ENCODE results near the gene NR4A3. TPM values are rescaled to one million over a fixed set of nuclear protein-coding genes. Genes with fewer than 3 reads are reported as not detected.
"Not testable (repeated sequence)": the region's sequence is repeated elsewhere in the genome, so short reads cannot be mapped to it uniquely, and the experiment has no call there.

The NR4A3 gene
- polyA plus RNA-seq (2014; cell fraction: cytosol; rRNA removed): 0.14 TPM in 1 of 2 replicates, not detected in the other
- polyA plus RNA-seq (2014; cell fraction: nucleus; rRNA removed): not detected in 2 replicates

DNA sequence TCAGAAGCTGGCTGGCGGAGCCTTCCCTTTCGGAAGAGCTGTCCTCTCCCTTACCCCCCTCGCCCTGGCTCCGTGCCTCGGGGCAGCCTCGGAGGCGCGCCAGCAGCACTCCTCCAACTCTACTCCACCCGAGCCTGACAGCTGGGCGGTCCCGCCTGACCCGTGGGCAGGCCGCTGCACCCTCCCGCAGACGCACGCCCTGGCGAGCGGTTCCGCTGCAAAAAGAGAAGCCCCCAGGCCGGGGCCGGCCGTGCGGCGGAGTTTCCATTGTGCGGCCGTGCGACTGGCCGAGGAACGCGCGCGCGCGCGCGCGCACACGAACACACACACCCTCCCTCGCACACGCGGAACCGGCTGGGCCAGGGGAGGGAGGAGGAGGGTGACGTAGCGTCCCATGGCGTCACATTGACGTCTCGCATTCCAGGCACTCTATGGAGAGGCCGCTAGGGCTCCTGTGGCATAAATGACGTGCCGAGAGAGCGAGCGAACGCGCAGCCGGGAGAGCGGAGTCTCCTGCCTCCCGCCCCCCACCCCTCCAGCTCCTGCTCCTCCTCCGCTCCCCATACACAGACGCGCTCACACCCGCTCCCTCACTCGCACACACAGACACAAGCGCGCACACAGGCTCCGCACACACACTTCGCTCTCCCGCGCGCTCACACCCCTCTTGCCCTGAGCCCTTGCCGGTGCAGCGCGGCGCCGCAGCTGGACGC, at the start of gene NR4A3:
TSS of gene NR4A3 (plus strand) at position 490 of the 713 bp plus-strand sequence. CDS start 6,158 bp downstream, outside the sequence.
- peak; percentile 95 for DNase-seq (ENCODE audit: low spot score)

DNA sequence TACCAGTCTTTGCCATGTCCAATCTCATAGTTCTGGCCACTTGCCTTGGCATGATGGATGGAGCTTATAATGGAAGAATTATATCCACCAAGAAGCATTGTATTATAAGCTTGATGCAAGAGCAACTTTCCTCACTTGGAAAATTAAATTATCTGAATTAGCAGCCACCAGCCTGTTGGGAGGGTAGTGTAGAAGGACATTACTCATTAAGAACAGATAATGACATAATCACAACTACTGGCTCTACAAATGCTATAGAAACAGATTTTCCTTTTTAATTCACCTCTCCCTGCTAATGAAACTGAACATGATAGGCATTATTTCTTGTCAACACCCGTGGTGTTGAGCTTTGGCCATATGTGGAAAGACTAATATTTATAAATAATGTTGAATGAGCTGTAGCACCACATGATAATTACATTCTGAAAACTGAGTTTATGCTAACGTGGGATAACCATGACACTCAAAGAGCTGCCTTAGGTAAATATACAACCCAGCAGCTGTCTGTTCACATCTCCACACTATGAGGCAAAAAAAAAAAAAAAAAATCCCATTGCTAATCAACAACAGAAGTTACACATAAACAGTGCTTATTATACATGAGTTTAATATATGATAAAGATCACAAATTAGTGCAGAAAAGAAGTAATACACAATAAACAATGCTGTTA, 48.1 kb upstream of the NR4A3 start:
- DNase-seq (ENCODE audit: low spot score): no peak

DNA sequence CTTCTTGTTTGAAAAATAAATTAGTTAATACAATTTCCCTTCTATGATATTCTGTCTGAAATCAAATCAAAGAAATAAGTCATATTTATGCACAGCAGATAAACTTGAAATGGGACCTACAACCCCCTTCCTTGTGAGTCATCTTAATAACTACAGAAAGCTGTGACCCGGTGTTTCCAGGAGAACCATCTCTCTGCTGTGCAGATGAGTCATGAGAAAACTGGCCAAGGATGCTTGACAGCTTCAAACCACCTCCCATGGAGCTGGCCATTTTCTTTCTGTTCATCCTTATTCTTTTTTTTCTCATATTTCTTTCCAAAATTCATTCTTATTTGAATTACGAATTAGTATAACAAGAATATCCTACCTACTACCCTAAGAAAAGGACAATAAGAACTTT, 43.4 kb upstream of the NR4A3 start:
- DNase-seq (ENCODE audit: low spot score): no peak

DNA sequence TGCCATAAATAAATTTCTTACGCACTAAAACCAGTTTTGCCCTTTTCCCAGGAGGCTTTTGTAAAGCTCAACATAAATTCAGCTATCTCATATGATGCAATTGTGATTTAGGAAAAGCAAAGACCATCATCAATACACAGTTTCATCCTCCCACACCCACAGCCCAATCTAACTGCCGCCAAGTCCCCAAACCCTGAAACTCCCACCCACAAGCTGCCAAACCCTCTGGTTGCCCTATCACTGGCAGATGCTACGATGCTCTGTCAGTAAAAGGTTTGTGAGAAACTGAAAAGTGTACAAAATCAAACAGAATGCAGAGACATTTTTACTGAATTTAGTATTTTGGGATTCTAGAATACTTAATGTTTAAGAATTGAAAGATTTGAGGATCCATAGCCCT, 42.8 kb upstream of the NR4A3 start:
- DNase-seq (ENCODE audit: low spot score): no peak

DNA sequence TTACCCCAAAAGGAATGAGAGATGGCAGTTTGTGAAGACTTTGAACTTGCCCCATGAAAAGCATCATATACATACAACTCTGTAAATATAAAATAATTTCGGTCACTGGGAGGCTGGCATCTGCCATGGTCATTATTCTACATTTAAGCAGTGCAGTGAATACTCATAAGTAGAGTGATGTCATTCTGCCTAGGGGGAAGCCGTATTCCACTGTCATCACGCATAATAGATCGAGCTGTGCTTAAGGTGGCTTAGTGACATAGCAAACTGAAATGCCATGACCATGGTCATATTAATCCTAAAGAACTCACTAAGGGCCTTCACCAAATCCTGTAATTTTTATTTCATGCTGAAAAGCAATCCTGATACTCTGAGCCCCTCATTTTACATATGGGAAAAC, 42.4 kb upstream of the NR4A3 start:
- DNase-seq (ENCODE audit: low spot score): no peak

DNA sequence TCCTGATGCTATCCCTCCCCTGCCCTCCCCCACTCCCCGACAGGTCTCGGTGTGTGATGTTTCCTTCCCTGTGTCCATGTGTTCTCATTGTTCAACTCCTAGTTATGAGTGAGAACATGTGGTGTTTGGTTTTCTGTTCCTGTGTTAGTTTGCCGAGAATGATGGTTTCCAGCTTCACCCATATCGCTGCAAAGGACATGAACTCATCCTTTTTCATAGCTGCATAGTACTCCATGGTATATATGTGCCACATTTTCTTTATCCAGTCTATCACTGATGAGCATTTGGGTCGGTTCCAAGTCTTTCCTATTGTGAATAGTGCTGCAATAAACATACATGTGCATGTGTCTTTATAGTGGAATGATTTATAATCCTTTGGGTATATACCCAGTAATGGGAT, 39.3 kb upstream of the NR4A3 start:
- DNase-seq (ENCODE audit: low spot score): not testable (repeated sequence)

DNA sequence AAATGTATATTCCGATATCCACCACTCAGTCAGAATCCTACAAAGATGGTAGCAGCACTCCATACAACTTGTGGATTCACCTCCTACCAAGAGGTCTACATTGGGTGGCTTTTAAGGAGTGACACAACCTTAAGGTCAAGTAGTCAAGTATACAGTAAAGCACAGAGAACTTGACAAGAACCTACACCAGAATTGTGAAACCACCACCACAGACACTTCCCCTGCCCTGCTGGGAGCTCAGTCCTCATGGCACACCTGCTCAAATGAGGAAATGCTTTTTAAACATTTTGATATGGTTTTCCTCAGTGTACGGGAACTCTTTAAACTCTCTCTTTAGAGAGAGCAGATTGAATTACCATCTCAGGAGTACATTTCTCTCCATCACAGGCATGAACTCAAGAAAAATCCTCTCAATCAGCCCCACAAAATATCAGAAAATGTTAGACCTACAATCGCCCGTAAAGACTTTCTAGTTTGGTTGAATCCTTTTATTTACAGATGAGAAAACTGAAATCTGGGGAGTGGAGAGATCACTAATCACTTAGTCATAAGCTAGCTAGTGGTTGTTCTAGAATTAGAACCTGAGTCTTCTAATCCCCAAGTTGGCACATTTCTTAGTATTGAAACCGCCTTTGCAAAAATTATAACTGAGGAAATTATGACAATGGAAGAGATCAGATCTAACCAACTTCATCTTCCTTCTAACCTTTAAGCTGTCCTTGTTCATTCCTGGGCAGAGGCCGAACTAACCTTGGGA, 38.5 kb upstream of the NR4A3 start:
- no peak for DNase-seq (ENCODE audit: low spot score)

DNA sequence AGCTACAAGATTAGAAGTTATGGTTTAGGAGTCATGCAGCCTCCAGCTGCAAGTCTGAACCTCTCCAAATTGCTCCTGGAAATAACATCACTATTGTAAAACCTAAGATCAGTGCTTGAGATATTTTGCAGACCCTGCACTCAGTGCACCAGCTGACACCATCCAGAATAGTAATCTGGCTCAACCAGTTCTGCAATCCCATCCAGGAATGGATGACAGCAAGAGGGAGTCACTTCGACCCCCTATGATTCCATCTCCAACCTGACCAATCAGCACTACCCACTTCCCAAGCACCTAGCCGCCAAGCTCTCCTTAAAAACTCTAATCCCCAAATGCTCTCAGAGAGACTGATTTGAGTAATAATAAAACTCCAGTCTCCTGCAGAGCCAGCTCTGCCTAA, 37.9 kb upstream of the NR4A3 start:
- no peak for DNase-seq (ENCODE audit: low spot score)

DNA sequence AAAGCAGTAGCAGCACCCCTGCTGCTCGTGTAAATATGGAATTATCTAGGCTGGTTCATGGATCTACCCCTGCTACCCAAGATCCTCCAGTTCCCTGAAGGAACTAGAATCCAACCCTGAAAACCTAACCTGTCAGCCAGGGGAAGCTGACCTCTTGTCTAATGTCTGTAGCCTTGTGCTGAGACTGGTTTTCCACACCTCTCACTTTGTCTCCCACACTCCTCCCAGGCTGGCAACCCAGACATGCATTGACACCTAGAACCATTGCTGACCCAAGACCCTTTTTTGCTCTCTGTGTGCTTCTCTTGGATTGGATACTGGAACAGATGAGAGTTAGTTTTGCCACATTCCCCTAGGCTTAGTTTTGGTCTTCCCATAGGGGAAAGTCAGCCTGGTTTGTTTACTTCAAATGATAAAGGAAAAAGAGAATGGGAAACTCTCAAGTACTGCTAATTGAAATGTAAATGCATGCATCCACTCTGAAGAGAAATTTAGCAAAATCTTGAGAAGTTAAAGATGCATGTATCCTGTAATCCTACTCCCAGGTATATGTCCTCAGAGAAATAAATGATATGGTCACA, 36.6 kb upstream of the NR4A3 start:
- no peak for DNase-seq (ENCODE audit: low spot score)

DNA sequence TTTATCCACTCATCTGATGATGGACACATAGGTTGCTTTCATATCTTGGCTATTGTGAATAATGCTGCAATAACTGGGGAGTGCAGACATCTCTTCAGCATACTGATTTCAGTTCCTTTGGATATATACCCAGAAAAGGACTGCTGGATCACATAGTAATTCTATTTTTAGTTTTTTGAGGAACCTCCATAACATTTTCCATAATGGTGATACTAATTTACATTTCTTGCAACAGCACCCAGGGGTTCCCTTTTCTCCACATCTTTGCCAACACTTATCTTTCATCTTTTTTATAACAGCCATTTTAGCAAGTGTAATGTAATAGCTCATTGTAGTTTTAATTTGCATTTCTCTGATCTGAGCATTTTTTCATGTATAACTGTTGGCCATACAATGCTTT, 34.1 kb upstream of the NR4A3 start:
- DNase-seq (ENCODE audit: low spot score): no peak

DNA sequence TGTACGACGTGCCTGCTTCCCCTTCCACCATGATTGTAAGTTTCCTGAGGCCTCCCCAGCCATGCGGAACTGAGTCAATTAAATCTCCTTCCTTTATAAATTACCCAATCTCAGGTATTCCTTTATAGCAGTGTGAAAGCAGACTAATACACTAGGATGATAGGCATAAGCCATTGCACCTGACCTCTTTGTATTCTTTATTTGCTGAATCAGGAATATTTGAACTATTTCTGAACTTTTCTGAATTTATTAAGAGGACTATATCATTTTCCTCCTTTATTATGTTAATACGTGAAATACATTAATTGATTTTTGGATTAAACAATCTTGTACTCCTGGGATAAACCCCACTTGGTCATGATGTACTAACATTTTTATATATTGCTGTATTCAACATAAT, 28.2 kb upstream of the NR4A3 start:
- DNase-seq (ENCODE audit: low spot score): no peak

DNA sequence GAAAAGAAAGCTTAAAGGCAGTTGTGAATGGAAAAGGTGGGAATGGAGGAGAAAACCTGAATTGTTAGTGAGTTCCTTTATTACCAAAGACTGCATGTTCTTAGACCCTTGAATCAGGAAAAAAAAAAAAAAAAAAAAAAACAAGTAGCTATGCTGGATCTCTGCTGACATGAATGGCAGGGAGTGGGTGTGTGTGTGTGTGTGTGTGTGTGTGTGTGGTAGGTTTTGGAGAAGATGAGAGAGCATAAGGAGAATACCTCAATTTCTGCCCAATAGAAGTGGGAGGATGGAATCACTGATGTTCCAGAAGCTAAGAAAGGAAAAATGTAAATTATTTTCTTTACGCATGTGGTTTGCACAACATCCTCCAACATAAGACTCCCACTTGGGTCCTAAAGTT, 25.5 kb upstream of the NR4A3 start:
- DNase-seq (ENCODE audit: low spot score): no peak

DNA sequence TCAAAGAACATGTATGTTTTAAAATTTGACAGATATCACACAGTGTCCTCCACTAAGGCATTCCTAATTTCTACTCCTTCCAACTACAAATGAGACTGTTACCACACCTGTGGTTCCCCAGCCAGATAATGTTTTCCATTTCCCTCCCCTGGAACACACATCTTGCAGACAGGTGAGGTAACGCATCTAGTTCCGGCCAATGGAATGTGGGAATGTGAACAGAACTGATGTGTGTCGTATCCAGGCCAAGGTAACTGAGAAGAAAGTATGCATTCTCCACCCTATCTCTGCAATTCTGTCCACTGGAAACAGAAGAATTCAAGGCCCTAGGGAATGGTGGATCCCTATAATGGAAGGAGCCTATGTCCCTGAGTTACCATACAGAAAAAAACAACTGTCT, 19.9 kb upstream of the NR4A3 start:
- DNase-seq (ENCODE audit: low spot score): no peak

DNA sequence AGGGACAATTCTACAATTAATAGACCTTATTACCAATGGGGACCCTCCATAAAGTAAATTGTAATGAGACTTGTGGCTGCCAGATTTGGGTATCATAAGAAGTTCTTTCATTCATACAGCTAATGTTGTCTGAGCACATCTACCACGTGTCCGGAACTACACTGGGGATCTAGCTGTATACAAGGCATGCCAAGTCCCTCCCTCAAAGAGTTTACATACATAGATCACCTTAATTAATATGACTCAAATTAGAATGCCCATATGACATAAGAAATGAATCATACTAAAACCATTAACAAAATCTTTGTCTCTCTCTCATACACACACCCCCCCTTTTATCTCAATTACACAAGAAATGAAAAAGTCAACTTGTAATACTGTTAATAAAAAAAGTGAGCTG, 18.0 kb upstream of the NR4A3 start:
- no peak for DNase-seq (ENCODE audit: low spot score)

DNA sequence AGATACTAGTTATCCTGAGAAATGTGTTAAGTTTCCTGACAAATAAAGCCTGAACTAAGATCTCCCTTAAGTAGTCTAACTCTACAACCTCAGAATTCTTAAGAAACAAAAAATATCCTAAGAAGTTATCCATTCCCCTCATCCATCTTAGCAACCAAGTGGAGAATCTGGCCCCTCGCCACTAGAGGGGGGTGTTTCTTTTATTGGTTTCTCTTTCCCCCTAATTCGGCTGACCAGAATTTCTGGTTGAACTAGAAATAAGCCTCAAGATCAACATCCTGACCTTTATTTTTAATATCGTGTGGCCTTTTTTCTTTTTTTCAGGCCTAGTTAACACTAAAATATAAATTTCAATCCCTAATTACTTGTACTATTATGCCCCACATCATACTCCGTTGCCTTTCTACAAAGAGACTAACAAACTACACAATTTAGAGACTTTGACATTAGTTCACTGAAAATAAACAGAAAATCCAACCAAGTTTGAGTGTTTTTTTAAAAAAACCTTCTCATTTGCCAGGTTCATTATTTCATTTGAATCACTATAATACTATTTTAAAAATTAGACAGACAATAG, 14.3 kb upstream of the NR4A3 start:
- DNase-seq (ENCODE audit: low spot score): peak; percentile 46

DNA sequence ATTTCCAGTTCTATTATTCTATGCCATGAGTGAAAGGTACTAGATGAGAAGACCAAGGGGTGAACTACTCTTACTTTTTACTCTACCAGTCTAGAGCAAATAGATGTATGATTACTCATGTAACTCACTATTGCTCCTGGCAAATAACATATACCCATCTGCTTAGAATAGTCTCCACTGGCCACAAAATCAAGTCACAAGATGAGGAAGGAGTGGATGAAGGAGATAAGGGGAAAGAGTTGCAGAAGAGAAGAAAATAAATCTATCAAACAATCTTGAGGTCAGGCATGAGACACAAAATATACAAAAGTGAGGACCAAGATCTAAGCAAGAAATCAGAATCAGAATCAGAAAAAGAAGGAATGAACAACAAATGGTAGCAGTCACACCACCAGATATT, 13.7 kb upstream of the NR4A3 start:
- no peak for DNase-seq (ENCODE audit: low spot score)

DNA sequence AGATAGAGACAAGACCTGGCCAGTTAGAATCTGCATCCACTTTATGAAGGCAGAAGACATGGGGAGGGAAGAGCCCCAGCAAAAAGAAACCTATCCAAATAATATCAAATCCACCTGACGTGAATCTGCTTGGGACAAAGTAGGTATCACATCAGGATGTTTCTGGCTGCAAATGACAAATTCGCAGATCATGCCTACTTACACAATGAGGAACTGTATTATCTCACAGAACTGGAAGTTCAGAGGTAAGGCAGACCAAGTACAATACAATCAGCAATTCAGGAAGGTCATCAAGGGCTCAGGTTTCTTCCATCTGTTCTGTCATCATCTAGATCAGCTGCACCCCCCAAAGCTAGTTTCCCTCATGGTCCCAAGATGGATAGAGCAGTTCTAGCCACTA, 13.2 kb upstream of the NR4A3 start:
- DNase-seq (ENCODE audit: low spot score): no peak

DNA sequence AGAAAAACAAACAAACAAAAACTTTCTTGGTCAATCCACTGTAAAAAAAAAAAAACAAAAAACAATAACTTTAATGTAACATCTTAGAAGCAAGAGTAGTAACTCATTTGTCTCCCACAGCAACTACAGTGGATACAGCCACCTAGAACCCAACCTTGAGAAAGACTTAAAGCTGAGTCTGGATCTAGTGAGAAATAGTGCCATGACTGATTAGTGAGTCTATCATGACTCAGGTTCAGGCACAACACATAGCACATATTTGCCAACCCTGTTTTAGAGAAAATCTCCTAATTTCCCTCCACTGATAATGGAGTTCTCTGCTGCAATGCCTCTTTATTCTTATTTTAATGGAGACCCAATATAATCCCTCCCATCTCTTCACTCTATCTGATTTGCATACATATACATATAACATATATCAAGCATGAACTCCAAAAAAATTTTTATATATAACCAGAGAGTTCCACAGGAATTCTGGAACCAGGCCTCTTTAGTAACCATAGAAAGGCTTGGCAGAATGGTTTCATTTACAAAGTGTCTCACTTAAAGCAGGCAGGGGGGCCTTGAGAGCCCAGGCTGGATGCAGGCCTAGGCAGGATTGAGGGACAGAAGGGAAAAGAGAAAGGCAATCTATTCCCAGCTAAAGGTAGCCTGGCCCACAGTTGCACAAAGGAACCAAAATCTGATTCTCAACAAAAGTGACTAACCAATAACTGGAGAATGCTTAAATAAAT, 11.9 kb upstream of the NR4A3 start:
- no peak for DNase-seq (ENCODE audit: low spot score)

DNA sequence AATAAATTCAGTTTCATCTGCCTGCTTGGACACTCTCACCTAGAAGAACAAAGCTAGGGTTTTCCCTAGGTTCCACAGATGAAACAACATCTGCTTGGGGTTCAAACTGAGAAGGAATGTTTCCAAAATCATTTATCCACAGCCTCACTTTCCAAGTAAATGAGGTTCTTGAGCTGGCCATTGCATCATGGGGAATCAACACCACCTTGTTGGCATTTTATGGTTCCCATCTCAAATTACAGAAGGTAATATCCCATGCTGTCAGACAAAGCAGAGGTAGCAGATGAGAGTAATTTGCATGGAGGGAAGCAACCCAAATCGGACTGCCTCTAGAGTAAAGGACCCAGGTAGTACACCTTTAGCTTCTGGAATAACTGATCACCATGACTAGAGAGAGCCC, 10.5 kb upstream of the NR4A3 start:
- DNase-seq (ENCODE audit: low spot score): no peak

DNA sequence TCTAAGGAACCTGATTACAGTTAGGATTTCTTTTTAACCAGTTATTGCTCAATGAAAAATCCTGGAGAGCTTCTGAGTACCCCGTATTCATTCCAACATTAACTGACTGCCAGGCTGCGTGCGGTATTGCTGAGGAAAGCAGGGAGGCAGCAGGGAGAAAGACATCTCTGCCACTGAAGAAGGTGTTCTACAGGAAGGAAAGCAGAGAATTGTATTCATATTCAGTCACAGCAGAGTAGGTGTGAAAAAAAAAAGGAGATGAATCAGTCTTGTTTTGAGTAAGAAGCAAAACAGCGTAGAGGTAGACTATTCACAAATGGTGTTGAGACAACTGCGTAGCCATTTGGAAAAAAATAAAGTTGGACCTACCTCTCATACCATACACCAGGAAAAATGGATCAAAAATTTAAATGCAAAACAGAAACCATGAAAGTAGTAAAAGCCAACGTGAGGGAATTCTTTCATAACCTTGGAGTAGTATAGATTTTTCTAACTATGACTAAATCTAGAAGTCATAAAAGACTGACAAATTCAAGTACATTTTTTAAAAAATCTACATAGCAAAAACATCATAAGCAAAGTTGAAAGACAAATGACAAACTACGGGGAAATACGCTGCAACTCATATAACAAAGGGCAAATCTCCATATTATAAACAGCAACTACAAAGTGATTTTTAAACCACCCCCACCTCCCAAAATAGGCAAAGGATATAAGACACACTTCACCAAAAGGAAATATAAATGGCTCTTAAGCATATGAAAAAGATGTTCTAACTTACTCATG, 9.9 kb upstream of the NR4A3 start:
- no peak for DNase-seq (ENCODE audit: low spot score)

Data from SK-N-DZ (cell line).